WI38 (cell line): ENCODE measurements around the gene AHI1.
A peak's percentile ranks its signal among the peaks of the same experiment; 100 is the strongest.

Source experiments
- H3K4me3 ChIP-seq: 2 replicates; pipeline ENCODE4 v1.5.1; 2011; ENCODE audit warnings: low read depth, mild to moderate bottlenecking, control low read depth, low read length
- TF ChIP-seq, protein P1 (sequence below): IDR thresholded peaks from 2 replicates; pipeline ENCODE4 v1.5.1; 2012; ENCODE audit warnings: low read depth, mild to moderate bottlenecking, control low read depth, low read length

AHI1 gene

GRCh38 chr6:135522965-135523692 lies 25.6 kb upstream of the AHI1 start:
- TF ChIP-seq, protein P1, sequence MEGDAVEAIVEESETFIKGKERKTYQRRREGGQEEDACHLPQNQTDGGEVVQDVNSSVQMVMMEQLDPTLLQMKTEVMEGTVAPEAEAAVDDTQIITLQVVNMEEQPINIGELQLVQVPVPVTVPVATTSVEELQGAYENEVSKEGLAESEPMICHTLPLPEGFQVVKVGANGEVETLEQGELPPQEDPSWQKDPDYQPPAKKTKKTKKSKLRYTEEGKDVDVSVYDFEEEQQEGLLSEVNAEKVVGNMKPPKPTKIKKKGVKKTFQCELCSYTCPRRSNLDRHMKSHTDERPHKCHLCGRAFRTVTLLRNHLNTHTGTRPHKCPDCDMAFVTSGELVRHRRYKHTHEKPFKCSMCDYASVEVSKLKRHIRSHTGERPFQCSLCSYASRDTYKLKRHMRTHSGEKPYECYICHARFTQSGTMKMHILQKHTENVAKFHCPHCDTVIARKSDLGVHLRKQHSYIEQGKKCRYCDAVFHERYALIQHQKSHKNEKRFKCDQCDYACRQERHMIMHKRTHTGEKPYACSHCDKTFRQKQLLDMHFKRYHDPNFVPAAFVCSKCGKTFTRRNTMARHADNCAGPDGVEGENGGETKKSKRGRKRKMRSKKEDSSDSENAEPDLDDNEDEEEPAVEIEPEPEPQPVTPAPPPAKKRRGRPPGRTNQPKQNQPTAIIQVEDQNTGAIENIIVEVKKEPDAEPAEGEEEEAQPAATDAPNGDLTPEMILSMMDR = no peak
- H3K4me3 ChIP-seq = no peak overlapping the region

DNA sequence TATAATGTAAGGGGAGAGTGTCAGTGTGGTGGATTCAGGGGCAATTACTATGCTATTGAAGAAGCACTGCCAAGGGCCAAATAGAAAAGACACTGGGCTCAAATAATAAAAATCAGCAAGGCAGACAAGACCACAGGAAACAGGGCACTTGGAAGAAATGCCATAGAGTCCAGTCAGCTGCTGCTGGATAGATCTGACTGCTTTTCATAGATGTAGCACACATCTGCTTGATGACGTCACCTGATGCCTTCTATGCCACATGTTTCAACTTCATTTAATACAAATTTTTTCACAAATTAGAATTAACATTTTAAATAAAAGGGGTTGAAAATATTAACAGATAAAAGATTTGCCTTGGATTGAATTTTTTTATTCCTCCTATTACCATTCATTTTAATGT lies 23.9 kb upstream of the AHI1 start:
- no peak overlapping the region for H3K4me3 ChIP-seq
- TF ChIP-seq, protein P1 = no peak

DNA sequence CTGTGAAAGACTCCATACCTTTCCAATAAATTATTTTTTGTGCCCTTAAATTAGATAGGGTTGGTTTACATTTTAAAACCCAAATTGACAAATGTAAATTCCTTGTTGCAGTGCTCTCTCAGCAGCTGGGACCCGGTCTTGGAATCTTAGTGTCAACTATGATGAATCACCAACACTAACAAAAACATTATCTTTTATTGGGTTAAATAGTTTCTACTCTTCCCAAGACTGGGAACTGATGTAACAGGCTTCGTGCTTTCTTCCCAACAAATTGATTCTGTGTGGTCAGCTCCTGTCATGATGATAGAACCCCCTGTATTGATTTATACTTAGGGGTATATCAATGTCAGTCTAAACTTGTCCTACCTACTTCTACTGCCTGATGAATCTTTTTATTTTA lies 23.2 kb upstream of the AHI1 start:
- no peak overlapping the region for H3K4me3 ChIP-seq
- TF ChIP-seq, protein P1 = no peak

GRCh38 chr6:135519348-135519747 lies 21.8 kb upstream of the AHI1 start:
- TF ChIP-seq, protein P1 = no peak
- H3K4me3 ChIP-seq = no peak overlapping the region

GRCh38 chr6:135517527-135517926 lies 20.0 kb upstream of the AHI1 start:
- TF ChIP-seq, protein P1 = no peak
- H3K4me3 ChIP-seq = no peak overlapping the region

DNA sequence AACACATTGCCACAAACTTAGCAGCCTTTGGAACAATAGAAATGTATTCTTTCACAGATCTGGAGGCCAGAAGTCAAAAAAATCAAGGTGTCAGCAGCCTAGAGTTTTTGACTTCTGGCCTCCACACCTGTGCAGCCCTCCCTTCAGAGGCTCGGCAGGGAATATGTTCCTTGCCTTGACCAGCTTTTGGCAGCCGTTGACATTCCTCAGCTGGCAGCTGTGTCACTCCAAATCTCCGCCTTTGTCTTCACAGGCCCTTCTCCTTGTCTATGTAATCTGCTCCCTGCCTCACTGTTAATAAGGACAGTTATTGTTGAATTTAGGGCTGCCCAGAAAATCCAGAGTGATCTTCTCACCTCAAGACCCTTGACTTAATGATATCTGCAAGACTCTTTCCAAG lies 17.2 kb upstream of the AHI1 start:
- H3K4me3 ChIP-seq = no peak overlapping the region
- TF ChIP-seq, protein P1 = no peak

- TF ChIP-seq, protein P1 = peak; percentile 29; the same call in 1 of the 2 replicates
- H3K4me3 ChIP-seq = no peak overlapping the region
These were observed 8.9 kb upstream of the AHI1 start for GRCh38 chr6:135506270-135506997.
